ENCODE measurements around the gene FUT1. TPM values are rescaled to one million over a fixed set of nuclear protein-coding genes. Genes with fewer than 3 reads are reported as not detected.

FUT1 gene
- total and polyA plus RNA-seq, 2 donors (not counting 3 experiments of a cell fraction or from before 2014, with no cell fraction given) = 1.9 to 4.8 TPM

GRCh38 chr19:48794291-48794690 is 41.9 kb upstream of the FUT1 start:
- dilution Hi-C loops (cut with MboI; ENCODE audit: extremely low pct_ligation_motif_present, low sequenced_read_pairs) = no loop called here

GRCh38 chr19:48793271-48793670 is 40.8 kb upstream of the FUT1 start:
- Histone ChIP-seq H2AFZ (ENCODE audit: low read depth, low read length) (no peak overlapping the region), H3K9ac (replicated peaks; ENCODE audit: extremely low read depth, insufficient read depth, low read length) (no peak overlapping the region), H3K4me2 (ENCODE audit: insufficient read depth, low read length) (no peak overlapping the region), H3K9me1 (replicated peaks; ENCODE audit: control insufficient read depth, extremely low read depth, insufficient read depth, low read length) (no peaks in the 10 kb centered on the region), H3K27ac (ENCODE audit: insufficient read depth, low read depth, low read length) (no peak overlapping the region), H3K9me3 (replicated peaks; ENCODE audit: control insufficient read depth, insufficient read depth, low read length) (no peaks in the 10 kb centered on the region), H3K27me3 (ENCODE audit: control insufficient read depth in 2 of 2, insufficient read depth in 2 of 2, low read length in 2 of 2) (no peaks in the 10 kb centered on the region), H3K4me1 (ENCODE audit: control insufficient read depth, extremely low read depth, insufficient read depth, low read length) (peaks cover 3% of the 10 kb centered on the region), H3K4me3 (replicated peaks in 1 of 3; ENCODE audit: insufficient read depth in 1 of 3, low read depth in 1 of 3, low read length in 3 of 3) (no peak overlapping the region), H3K79me2 (ENCODE audit: control insufficient read depth, insufficient read depth, low read length) (no peaks in the 10 kb centered on the region), H3K36me3 (ENCODE audit: control insufficient read depth in 2 of 2, extremely low read depth in 1 of 2, insufficient read depth in 2 of 2, low read length in 2 of 2) (no peaks in the 10 kb centered on the region), H4K20me1 (replicated peaks; ENCODE audit: control insufficient read depth, extremely low read depth, insufficient read depth, low read length) (no peaks in the 10 kb centered on the region)
- dilution Hi-C loops (cut with MboI; ENCODE audit: extremely low pct_ligation_motif_present, low sequenced_read_pairs) = no loop called here
- DNase-seq (ENCODE audit: low read depth, low spot score) = no peak
- intact Hi-C loops (cut with micrococcal nuclease) = no loop called here
- ChIA-PET POLR2A (no interaction called here), CTCF (interaction anchor here (1.5 to 11.1 kb wide), 3 partner anchors 43 to 178 kb away, joined by 6 to 427 read pairs (median 108); partner anchors contain the start of gene HSD17B14)
- no TSS peak for BruUV-seq (replicated peaks)
- TF ChIP-seq EZH2 (IDR thresholded peaks at IDR 0.05; ENCODE audit: borderline replicate concordance, low read depth, low read length, severe bottlenecking) = no peak
- no peak for TF ChIP-seq GATA2 (IDR thresholded peaks at IDR 0.05; ENCODE audit: insufficient read depth, insufficient read length, low read depth, low read length)
- TF ChIP-seq FOS (IDR thresholded peaks at IDR 0.05; ENCODE audit: borderline replicate concordance, insufficient read depth, low read length) = no peak
- no peak for TF ChIP-seq CTCF (IDR thresholded peaks at IDR 0.05; ENCODE audit: extremely low read depth in 1 of 2, insufficient read depth in 1 of 2, low read depth in 1 of 2, low read length in 2 of 2)
- TF ChIP-seq POLR2AphosphoS5 (IDR thresholded peaks at IDR 0.05; ENCODE audit: insufficient read depth, low read depth, low read length) = no peak
- no peak for TF ChIP-seq MYC (IDR thresholded peaks at IDR 0.05; ENCODE audit: low read depth, low read length)
- no peak for TF ChIP-seq POLR2A (IDR thresholded peaks at IDR 0.05; ENCODE audit: low read depth, low read length)
- no peak for TF ChIP-seq JUN (IDR thresholded peaks at IDR 0.05; ENCODE audit: borderline replicate concordance, insufficient read depth, insufficient read length, low read depth)
- no peak for TF ChIP-seq MAX (IDR thresholded peaks at IDR 0.05; ENCODE audit: insufficient read depth, insufficient read length)
- no peak for FAIRE-seq

More at GRCh38 chr19:48794291-48794690, 41.9 kb upstream of the FUT1 start:
- Histone ChIP-seq H2AFZ (ENCODE audit: low read depth, low read length) (no peak overlapping the region), H4K20me1 (replicated peaks; ENCODE audit: control insufficient read depth, extremely low read depth, insufficient read depth, low read length) (no peaks in the 10 kb centered on the region), H3K4me1 (ENCODE audit: control insufficient read depth, extremely low read depth, insufficient read depth, low read length) (peaks cover 3% of the 10 kb centered on the region), H3K27me3 (ENCODE audit: control insufficient read depth in 2 of 2, insufficient read depth in 2 of 2, low read length in 2 of 2) (no peaks in the 10 kb centered on the region), H3K9me3 (replicated peaks; ENCODE audit: control insufficient read depth, insufficient read depth, low read length) (no peaks in the 10 kb centered on the region), H3K27ac (ENCODE audit: insufficient read depth, low read depth, low read length) (no peak overlapping the region), H3K79me2 (ENCODE audit: control insufficient read depth, insufficient read depth, low read length) (no peaks in the 10 kb centered on the region), H3K4me3 (replicated peaks in 1 of 3; ENCODE audit: insufficient read depth in 1 of 3, low read depth in 1 of 3, low read length in 3 of 3) (no peak overlapping the region), H3K36me3 (ENCODE audit: control insufficient read depth in 2 of 2, extremely low read depth in 1 of 2, insufficient read depth in 2 of 2, low read length in 2 of 2) (no peaks in the 10 kb centered on the region), H3K9ac (replicated peaks; ENCODE audit: extremely low read depth, insufficient read depth, low read length) (no peak overlapping the region), H3K4me2 (ENCODE audit: insufficient read depth, low read length) (no peak overlapping the region), H3K9me1 (replicated peaks; ENCODE audit: control insufficient read depth, extremely low read depth, insufficient read depth, low read length) (no peaks in the 10 kb centered on the region)
- no peak for TF ChIP-seq CTCF (IDR thresholded peaks at IDR 0.05; ENCODE audit: extremely low read depth in 1 of 2, insufficient read depth in 1 of 2, low read depth in 1 of 2, low read length in 2 of 2)
- POLR2A ChIA-PET = no interaction called here
- intact Hi-C loops (cut with micrococcal nuclease) = no loop called here
- no peak for DNase-seq (ENCODE audit: low read depth, low spot score)
- CTCF ChIA-PET = interaction anchor here (1.1 to 11.1 kb wide), 8 partner anchors 10 to 184 kb away, joined by 3 to 427 read pairs (median 21); partner anchors contain the start of genes CA11 and HSD17B14
- no peak for FAIRE-seq
- no TSS peak for BruUV-seq (replicated peaks)
